Measurements from ENCODE around the gene PMS1.

PMS1 gene

DNA sequence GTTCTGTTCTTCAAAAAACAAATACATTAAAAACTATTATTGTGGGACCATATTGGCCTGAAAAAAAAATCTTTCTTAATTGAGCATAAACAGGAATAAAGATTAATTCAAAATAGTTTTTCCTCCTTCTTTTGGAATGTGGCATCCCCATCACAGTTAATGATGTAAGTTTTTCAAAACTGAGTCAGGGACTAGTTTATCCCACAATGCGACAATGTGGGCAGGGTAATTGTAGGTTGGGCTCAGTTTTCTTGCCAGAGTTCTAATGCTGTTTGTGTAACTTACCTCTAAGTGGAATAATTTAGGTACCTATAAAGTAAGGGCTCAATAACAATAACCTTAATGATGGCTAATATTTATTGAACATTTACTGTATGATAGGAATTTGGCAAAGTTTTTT, 82.0 kb downstream of the PMS1 start:
- TF ChIP-seq, protein P1, sequence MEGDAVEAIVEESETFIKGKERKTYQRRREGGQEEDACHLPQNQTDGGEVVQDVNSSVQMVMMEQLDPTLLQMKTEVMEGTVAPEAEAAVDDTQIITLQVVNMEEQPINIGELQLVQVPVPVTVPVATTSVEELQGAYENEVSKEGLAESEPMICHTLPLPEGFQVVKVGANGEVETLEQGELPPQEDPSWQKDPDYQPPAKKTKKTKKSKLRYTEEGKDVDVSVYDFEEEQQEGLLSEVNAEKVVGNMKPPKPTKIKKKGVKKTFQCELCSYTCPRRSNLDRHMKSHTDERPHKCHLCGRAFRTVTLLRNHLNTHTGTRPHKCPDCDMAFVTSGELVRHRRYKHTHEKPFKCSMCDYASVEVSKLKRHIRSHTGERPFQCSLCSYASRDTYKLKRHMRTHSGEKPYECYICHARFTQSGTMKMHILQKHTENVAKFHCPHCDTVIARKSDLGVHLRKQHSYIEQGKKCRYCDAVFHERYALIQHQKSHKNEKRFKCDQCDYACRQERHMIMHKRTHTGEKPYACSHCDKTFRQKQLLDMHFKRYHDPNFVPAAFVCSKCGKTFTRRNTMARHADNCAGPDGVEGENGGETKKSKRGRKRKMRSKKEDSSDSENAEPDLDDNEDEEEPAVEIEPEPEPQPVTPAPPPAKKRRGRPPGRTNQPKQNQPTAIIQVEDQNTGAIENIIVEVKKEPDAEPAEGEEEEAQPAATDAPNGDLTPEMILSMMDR (conservative IDR thresholded peaks at IDR 0.05; ENCODE audit: low read depth, low read length): no peak

DNA sequence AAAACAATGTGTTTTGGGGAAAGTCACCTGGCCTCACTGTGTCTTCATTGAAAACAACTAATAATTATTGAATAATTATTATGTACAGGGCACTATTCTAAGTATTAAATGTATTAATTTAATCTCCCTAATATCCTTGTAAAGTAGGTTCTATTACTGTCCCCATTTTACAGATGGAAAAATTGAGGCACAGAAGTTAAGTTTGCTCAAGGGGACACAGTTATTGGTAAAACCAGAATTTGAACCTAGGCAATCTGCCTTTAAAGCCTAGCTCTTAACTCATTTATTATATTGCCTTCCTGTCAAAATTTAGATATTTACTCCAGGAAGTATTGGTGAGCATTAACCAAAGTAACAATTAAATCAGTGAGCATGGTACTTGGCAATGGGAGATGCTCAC, 84.6 kb downstream of the PMS1 start:
- TF ChIP-seq, protein P1 (conservative IDR thresholded peaks at IDR 0.05; ENCODE audit: low read depth, low read length): no peak
- no peak overlapping the region for H3K4me2 ChIP-seq
- H3K36me3 ChIP-seq (ENCODE audit: insufficient read depth): no peaks in the 10 kb centered on the region
- H3K4me1 ChIP-seq (ENCODE audit: low read depth, poor library complexity, severe bottlenecking): no peaks in the 10 kb centered on the region
- no peak overlapping the region for H3K4me3 ChIP-seq (IDR thresholded peaks at IDR 0.05; ENCODE audit: insufficient read depth, low read depth, low read length)
- H3K27ac ChIP-seq: no peak overlapping the region
- no peak overlapping the region for H2AFZ ChIP-seq (ENCODE audit: low read depth)
- no peak overlapping the region for H3K9ac ChIP-seq
- H4K20me1 ChIP-seq (ENCODE audit: insufficient read depth): no peaks in the 10 kb centered on the region
- no peaks in the 10 kb centered on the region for H3K79me2 ChIP-seq (ENCODE audit: insufficient read depth, low read depth)
- H3K27me3 ChIP-seq (ENCODE audit: insufficient read depth, low read depth): no peaks in the 10 kb centered on the region

More for the DNA sequence above, 82.0 kb downstream of the PMS1 start:
- Histone ChIP-seq H3K27ac (no peak overlapping the region), H3K4me3 (IDR thresholded peaks at IDR 0.05; ENCODE audit: insufficient read depth, low read depth, low read length) (no peak overlapping the region), H4K20me1 (ENCODE audit: insufficient read depth) (no peaks in the 10 kb centered on the region), H3K79me2 (ENCODE audit: insufficient read depth, low read depth) (no peaks in the 10 kb centered on the region), H3K4me1 (ENCODE audit: low read depth, poor library complexity, severe bottlenecking) (no peaks in the 10 kb centered on the region), H2AFZ (ENCODE audit: low read depth) (no peak overlapping the region), H3K27me3 (ENCODE audit: insufficient read depth, low read depth) (no peaks in the 10 kb centered on the region), H3K36me3 (ENCODE audit: insufficient read depth) (no peaks in the 10 kb centered on the region), H3K4me2 (no peak overlapping the region), H3K9ac (no peak overlapping the region)

- Histone ChIP-seq H3K27me3 (ENCODE audit: insufficient read depth, low read depth) (no peaks in the 10 kb centered on the region), H3K4me3 (IDR thresholded peaks at IDR 0.05; ENCODE audit: insufficient read depth, low read depth, low read length) (no peak overlapping the region)
- TF ChIP-seq, protein P1 (conservative IDR thresholded peaks at IDR 0.05; ENCODE audit: low read depth, low read length): no peak
These were observed 86.3 kb downstream of the PMS1 start for GRCh38 chr2:189870381-189871085.

GRCh38 chr2:189873696-189874095, 89.4 kb downstream of the PMS1 start:
- Histone ChIP-seq H4K20me1 (ENCODE audit: insufficient read depth) (no peaks in the 10 kb centered on the region), H3K4me1 (ENCODE audit: low read depth, poor library complexity, severe bottlenecking) (no peaks in the 10 kb centered on the region), H2AFZ (ENCODE audit: low read depth) (no peak overlapping the region), H3K4me3 (IDR thresholded peaks at IDR 0.05; ENCODE audit: insufficient read depth, low read depth, low read length) (no peak overlapping the region), H3K36me3 (ENCODE audit: insufficient read depth) (no peaks in the 10 kb centered on the region), H3K4me2 (no peak overlapping the region), H3K27me3 (ENCODE audit: insufficient read depth, low read depth) (no peaks in the 10 kb centered on the region), H3K27ac (no peak overlapping the region), H3K79me2 (ENCODE audit: insufficient read depth, low read depth) (no peaks in the 10 kb centered on the region), H3K9ac (no peak overlapping the region)
- TF ChIP-seq, protein P1 (conservative IDR thresholded peaks at IDR 0.05; ENCODE audit: low read depth, low read length): no peak

More at GRCh38 chr2:189870381-189871085, 86.3 kb downstream of the PMS1 start:
- Histone ChIP-seq H3K79me2 (ENCODE audit: insufficient read depth, low read depth) (no peaks in the 10 kb centered on the region), H3K4me2 (no peak overlapping the region), H4K20me1 (ENCODE audit: insufficient read depth) (no peaks in the 10 kb centered on the region), H3K36me3 (ENCODE audit: insufficient read depth) (no peaks in the 10 kb centered on the region), H3K4me1 (ENCODE audit: low read depth, poor library complexity, severe bottlenecking) (no peaks in the 10 kb centered on the region), H2AFZ (ENCODE audit: low read depth) (no peak overlapping the region), H3K27ac (no peak overlapping the region), H3K9ac (no peak overlapping the region)
